ENCODE measurements around the gene LSM2. TPM values are rescaled to one million over a fixed set of nuclear protein-coding genes. Genes with fewer than 3 reads are reported as not detected.
A peak's percentile ranks its signal among the peaks of the same experiment; 100 is the strongest.

Gene LSM2
- total and polyA plus RNA-seq, 9 of the 15 experiments (the other 6 are each of a cell fraction or from before 2014, with no cell fraction given) = 154 to 407 (median 223) TPM

DNA sequence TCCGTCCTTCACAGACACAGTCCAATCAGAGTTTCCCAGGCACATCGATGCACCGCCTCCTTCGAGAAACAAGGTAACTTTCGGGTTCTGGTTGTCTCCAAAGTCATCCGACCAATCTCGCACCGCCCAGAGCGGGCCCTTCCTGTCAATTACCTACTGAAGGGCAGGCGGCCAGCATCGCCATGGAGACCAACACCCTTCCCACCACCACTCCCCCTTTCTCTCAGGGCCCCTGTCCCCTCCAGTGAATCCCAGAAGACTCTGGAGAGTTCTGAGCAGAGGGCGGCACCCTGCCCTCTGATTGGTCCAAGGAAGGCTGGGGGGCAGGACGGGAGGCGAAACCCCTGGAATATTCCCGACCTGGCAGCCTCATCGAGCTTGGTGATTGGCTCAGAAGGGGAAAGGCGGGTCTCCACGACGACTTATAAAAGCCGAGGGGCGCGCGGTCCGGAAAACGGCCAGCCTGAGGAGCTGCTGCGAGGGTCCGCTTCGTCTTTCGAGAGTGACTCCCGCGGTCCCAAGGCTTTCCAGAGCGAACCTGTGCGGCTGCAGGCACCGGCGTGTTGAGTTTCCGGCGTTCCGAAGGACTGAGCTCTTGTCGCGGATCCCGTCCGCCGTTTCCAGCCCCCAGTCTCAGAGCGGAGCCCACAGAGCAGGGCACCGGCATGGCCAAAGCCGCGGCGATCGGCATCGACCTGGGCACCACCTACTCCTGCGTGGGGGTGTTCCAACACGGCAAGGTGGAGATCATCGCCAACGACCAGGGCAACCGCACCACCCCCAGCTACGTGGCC, 20.7 kb upstream of the LSM2 start, which contains the start of gene HSPA1B (continued):
- TF ChIP-seq JUN (IDR thresholded peaks at IDR 0.05; ENCODE audit: borderline replicate concordance, low read depth, low read length) (no peak), JUN (CRISPR knock-in tag; IDR thresholded peaks at IDR 0.05; ENCODE audit: borderline replicate concordance) (peak; percentile 72; the same call in 1 of the 2 replicates), TEAD4 (IDR thresholded peaks at IDR 0.05; ENCODE audit: low read length) (peak; percentile 69), TEAD4 (CRISPR knock-in tag; IDR thresholded peaks at IDR 0.05; ENCODE audit: borderline replicate concordance) (0 out of 2 replicates have a peak, but pooled peaks have one; percentile 66), NFXL1 (CRISPR knock-in tag; IDR thresholded peaks at IDR 0.05) (no peak), DMBX1 (CRISPR knock-in tag; IDR thresholded peaks at IDR 0.05; ENCODE audit: borderline replicate concordance) (peak; percentile 83), MEF2D (tag; conservative IDR thresholded peaks at IDR 0.05; ENCODE audit: low read depth) (peak; percentile 70), CREBBP (IDR thresholded peaks at IDR 0.05; ENCODE audit: low read depth, low read length) (no peak), EGR1 (conservative IDR thresholded peaks at IDR 0.05) (no peak), FOXP1 (CRISPR knock-in tag; IDR thresholded peaks at IDR 0.05) (peak; percentile 97), ZNF24 (IDR thresholded peaks at IDR 0.05) (no peak), SPI1 (IDR thresholded peaks at IDR 0.05; ENCODE audit: borderline replicate concordance, low read depth, low read length) (peak; percentile 15; the same call in 1 of the 2 replicates), TBL1XR1 (IDR thresholded peaks at IDR 0.05; ENCODE audit: low read length in 2 of 2) (peak; percentile 48 to 95; a peak in 3 of 4 replicates), PBX2 (CRISPR knock-in tag; IDR thresholded peaks at IDR 0.05; ENCODE audit: low read depth) (peak; percentile 92), PBX2 (tag; conservative IDR thresholded peaks at IDR 0.05; ENCODE audit: low read depth) (peak; percentile 99)
- TF ChIP-seq, protein P1, sequence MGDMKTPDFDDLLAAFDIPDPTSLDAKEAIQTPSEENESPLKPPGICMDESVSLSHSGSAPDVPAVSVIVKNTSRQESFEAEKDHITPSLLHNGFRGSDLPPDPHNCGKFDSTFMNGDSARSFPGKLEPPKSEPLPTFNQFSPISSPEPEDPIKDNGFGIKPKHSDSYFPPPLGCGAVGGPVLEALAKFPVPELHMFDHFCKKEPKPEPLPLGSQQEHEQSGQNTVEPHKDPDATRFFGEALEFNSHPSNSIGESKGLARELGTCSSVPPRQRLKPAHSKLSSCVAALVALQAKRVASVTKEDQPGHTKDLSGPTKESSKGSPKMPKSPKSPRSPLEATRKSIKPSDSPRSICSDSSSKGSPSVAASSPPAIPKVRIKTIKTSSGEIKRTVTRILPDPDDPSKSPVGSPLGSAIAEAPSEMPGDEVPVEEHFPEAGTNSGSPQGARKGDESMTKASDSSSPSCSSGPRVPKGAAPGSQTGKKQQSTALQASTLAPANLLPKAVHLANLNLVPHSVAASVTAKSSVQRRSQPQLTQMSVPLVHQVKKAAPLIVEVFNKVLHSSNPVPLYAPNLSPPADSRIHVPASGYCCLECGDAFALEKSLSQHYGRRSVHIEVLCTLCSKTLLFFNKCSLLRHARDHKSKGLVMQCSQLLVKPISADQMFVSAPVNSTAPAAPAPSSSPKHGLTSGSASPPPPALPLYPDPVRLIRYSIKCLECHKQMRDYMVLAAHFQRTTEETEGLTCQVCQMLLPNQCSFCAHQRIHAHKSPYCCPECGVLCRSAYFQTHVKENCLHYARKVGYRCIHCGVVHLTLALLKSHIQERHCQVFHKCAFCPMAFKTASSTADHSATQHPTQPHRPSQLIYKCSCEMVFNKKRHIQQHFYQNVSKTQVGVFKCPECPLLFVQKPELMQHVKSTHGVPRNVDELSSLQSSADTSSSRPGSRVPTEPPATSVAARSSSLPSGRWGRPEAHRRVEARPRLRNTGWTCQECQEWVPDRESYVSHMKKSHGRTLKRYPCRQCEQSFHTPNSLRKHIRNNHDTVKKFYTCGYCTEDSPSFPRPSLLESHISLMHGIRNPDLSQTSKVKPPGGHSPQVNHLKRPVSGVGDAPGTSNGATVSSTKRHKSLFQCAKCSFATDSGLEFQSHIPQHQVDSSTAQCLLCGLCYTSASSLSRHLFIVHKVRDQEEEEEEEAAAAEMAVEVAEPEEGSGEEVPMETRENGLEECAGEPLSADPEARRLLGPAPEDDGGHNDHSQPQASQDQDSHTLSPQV (IDR thresholded peaks at IDR 0.05) = no peak
- TF ChIP-seq, protein P2, sequence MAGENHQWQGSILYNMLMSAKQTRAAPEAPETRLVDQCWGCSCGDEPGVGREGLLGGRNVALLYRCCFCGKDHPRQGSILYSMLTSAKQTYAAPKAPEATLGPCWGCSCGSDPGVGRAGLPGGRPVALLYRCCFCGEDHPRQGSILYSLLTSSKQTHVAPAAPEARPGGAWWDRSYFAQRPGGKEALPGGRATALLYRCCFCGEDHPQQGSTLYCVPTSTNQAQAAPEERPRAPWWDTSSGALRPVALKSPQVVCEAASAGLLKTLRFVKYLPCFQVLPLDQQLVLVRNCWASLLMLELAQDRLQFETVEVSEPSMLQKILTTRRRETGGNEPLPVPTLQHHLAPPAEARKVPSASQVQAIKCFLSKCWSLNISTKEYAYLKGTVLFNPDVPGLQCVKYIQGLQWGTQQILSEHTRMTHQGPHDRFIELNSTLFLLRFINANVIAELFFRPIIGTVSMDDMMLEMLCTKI (IDR thresholded peaks at IDR 0.05; ENCODE audit: partially characterized antibody) = no peak
